GM21825 (cell line): ENCODE results near the gene DUSP8.
"Not testable (repeated sequence)": the region's sequence is repeated elsewhere in the genome, so short reads cannot be mapped to it uniquely, and the experiment has no call there.

Source experiments
- ATAC-seq: cut with Tn5 transposase; IDR thresholded peaks from one replicate; pipeline ENCODE4 v1.9.1; 2021; ENCODE audit warnings: mild to moderate bottlenecking, moderate library complexity; ENCODE audit not compliant: unreplicated experiment

Gene DUSP8

GRCh38 chr11:1589996-1590395 lies 17.9 kb upstream of the DUSP8 start:
- ATAC-seq = no peak

GRCh38 chr11:1589191-1589963 lies 17.3 kb upstream of the DUSP8 start:
- not testable (repeated sequence) for ATAC-seq

GRCh38 chr11:1586699-1587098 lies 14.6 kb upstream of the DUSP8 start:
- ATAC-seq = no peak

GRCh38 chr11:1584661-1585370 lies 12.7 kb upstream of the DUSP8 start, which contains the start of gene KRTAP5-1:
KRTAP5-1 (minus strand) TSS chr11:1585283; CDS start chr11:1585249, 34 bp downstream.
- ATAC-seq = not testable (repeated sequence)

GRCh38 chr11:1582909-1583308 lies 10.8 kb upstream of the DUSP8 start:
- ATAC-seq = not testable (repeated sequence)

- ATAC-seq = no peak
Observed at GRCh38 chr11:1581976-1582375, 9.9 kb upstream of the DUSP8 start.

- no peak for ATAC-seq
Observed at GRCh38 chr11:1576825-1577224, 4.8 kb upstream of the DUSP8 start.

GRCh38 chr11:1575756-1576155 lies 3.7 kb upstream of the DUSP8 start:
- ATAC-seq = not testable (repeated sequence)

- ATAC-seq = no peak
Observed at GRCh38 chr11:1574933-1575242, 2.8 kb upstream of the DUSP8 start.

GRCh38 chr11:1574238-1574932 lies 2.3 kb upstream of the DUSP8 start:
- no peak for ATAC-seq

- no peak for ATAC-seq
Observed at GRCh38 chr11:1573903-1574237, 1.8 kb upstream of the DUSP8 start.

- ATAC-seq = no peak
Observed at GRCh38 chr11:1573077-1573902, 1.2 kb upstream of the DUSP8 start.

- no peak for ATAC-seq
Observed at GRCh38 chr11:1571760-1572196, 293 bp downstream of the DUSP8 start.

- ATAC-seq = no peak
Observed at GRCh38 chr11:1570896-1571759, 943 bp downstream of the DUSP8 start.

GRCh38 chr11:1570531-1570895 lies 1.6 kb downstream of the DUSP8 start:
- no peak for ATAC-seq

GRCh38 chr11:1570001-1570453 lies 2.0 kb downstream of the DUSP8 start:
- no peak for ATAC-seq

- no peak for ATAC-seq
Observed at GRCh38 chr11:1569251-1569780, 2.8 kb downstream of the DUSP8 start.

- ATAC-seq = no peak
Observed at GRCh38 chr11:1568441-1568911, 3.6 kb downstream of the DUSP8 start.

- no peak for ATAC-seq
Observed at GRCh38 chr11:1567721-1568100, 4.4 kb downstream of the DUSP8 start.
